Smooth muscle cell (in vitro differentiated cells): ENCODE measurements around the gene PCYT1A. TPM values are rescaled to one million over a fixed set of nuclear protein-coding genes. Genes with fewer than 3 reads are reported as not detected.
A peak's percentile ranks its signal among the peaks of the same experiment; 100 is the strongest.
"Not testable (repeated sequence)": the region's sequence is repeated elsewhere in the genome, so short reads cannot be mapped to it uniquely, and the experiment has no call there.

ENCODE experiments used
- DNase-seq: peaks from one replicate; lab custom pipeline; 2025; ENCODE audit not compliant: unreplicated experiment; lab: John Stamatoyannopoulos, UW
- H2AFZ ChIP-seq: fragments of 200-600 bp; sonication (generic); 2 replicates; pipeline ENCODE4 v1.6.0; 2016; ENCODE audit warnings: antibody characterized with exemption, low read depth, mild to moderate bottlenecking
- H3F3A ChIP-seq: fragments of 200-600 bp; sonication (generic); 2 replicates; pipeline ENCODE4 v1.6.0; 2017; ENCODE audit warnings: antibody characterized with exemption, low read depth
- H3K27ac ChIP-seq: fragments of 200-600 bp; sonication (generic); 2 replicates; pipeline ENCODE4 v1.5.1; 2016; ENCODE audit warnings: low read depth, mild to moderate bottlenecking
- H3K27me3 ChIP-seq: fragments of 200-600 bp; sonication (generic); 2 replicates; pipeline ENCODE4 v1.6.1; 2016; ENCODE audit warnings: low read depth, mild to moderate bottlenecking
- H3K36me3 ChIP-seq: fragments of 200-600 bp; sonication (generic); 2 replicates; pipeline ENCODE4 v1.5.1; 2016; ENCODE audit warnings: low read depth
- H3K4me1 ChIP-seq: fragments of 200-600 bp; sonication (generic); 2 replicates; pipeline ENCODE4 v1.5.1; 2016; ENCODE audit warnings: low read depth
- H3K4me2 ChIP-seq: fragments of 200-600 bp; sonication (generic); 2 replicates; pipeline ENCODE4 v1.6.0; 2016; ENCODE audit warnings: mild to moderate bottlenecking
- H3K4me3 ChIP-seq: fragments of 200-600 bp; sonication (generic); 2 replicates; pipeline ENCODE4 v1.5.1; 2016; ENCODE audit warnings: mild to moderate bottlenecking
- H3K79me2 ChIP-seq: fragments of 200-600 bp; sonication (generic); 2 replicates; pipeline ENCODE4 v1.6.0; 2016; ENCODE audit warnings: low read depth, mild to moderate bottlenecking
- H3K9ac ChIP-seq: fragments of 200-600 bp; sonication (generic); 2 replicates; pipeline ENCODE4 v1.6.0; 2016; ENCODE audit warnings: low read depth
- H3K9me3 ChIP-seq: fragments of 200-600 bp; sonication (generic); replicated peaks from 2 replicates; pipeline ENCODE4 v1.5.1; 2016; ENCODE audit warnings: low read depth
- H4K20me1 ChIP-seq: fragments of 200-600 bp; sonication (generic); 2 replicates; pipeline ENCODE4 v1.6.0; 2016; ENCODE audit warnings: low read depth
- CTCF ChIP-seq: fragments of 200-600 bp; sonication (generic); IDR thresholded peaks from 2 replicates; pipeline ENCODE4 v1.5.1; 2017; ENCODE audit warnings: borderline replicate concordance, mild to moderate bottlenecking, antibody characterized with exemption; ENCODE audit not compliant: insufficient read depth, poor library complexity, severe bottlenecking
- WGBS: methylation state at CpG from one replicate; pipeline ENCODE4 v1.1.7; 2016; ENCODE audit warnings: low lambda C conversion rate; 5-methylcytosine and 5-hydroxymethylcytosine counted together
- polyA plus RNA-seq: library from polyadenylated mRNA; unstranded; fragments of >200 nt; fragmentation: Nextera tagmentation; extraction: Ambion mirVana; gene quantifications from 2 replicates; pipeline ENCODE4 v1.2.1, GENCODE V29; 2016
- total RNA-seq: library from RNA; depleted of rRNA; stranded (reverse); fragments of >200 nt; gene quantifications from 2 replicates; pipeline ENCODE4 v1.2.3, GENCODE V29; 2014

Gene PCYT1A
- total and polyA plus RNA-seq, 2 experiments from 2014 or later: 19.7 to 68.3 TPM

GRCh38 chr3:196208942-196209695, 78.4 kb downstream of the PCYT1A start:
- H2AFZ ChIP-seq: no peak overlapping the region
- no peaks in the 10 kb centered on the region for H3F3A ChIP-seq
- no peak for DNase-seq
- H3K4me1 ChIP-seq: no peaks in the 10 kb centered on the region
- H4K20me1 ChIP-seq: no peaks in the 10 kb centered on the region
- H3K4me2 ChIP-seq: no peak overlapping the region
- no peaks in the 10 kb centered on the region for H3K79me2 ChIP-seq
- no peaks in the 10 kb centered on the region for H3K27me3 ChIP-seq
- no peaks in the 10 kb centered on the region for H3K36me3 ChIP-seq
- no peak overlapping the region for H3K4me3 ChIP-seq
- 95% methylated on average over 24 of the region's 24 CpGs for whole genome bisulfite sequencing
- H3K27ac ChIP-seq: no peak overlapping the region
- H3K9me3 ChIP-seq: no peaks in the 10 kb centered on the region
- H3K9ac ChIP-seq: no peak overlapping the region
- no peak for TF ChIP-seq CTCF

- no peaks in the 10 kb centered on the region for H3K36me3 ChIP-seq
- no peak overlapping the region for H3K27ac ChIP-seq
- no peaks in the 10 kb centered on the region for H3K4me1 ChIP-seq
- DNase-seq: no peak
- TF ChIP-seq CTCF: no peak
- H3K27me3 ChIP-seq: no peaks in the 10 kb centered on the region
- no peaks in the 10 kb centered on the region for H3K9me3 ChIP-seq
- H3K4me2 ChIP-seq: peak overlapping the region; percentile 85
- no peak overlapping the region for H3K9ac ChIP-seq
- no peaks in the 10 kb centered on the region for H3K79me2 ChIP-seq
- H3F3A ChIP-seq: no peaks in the 10 kb centered on the region
- no peak overlapping the region for H2AFZ ChIP-seq
- H3K4me3 ChIP-seq: peak overlapping the region; percentile 52
- no peaks in the 10 kb centered on the region for H4K20me1 ChIP-seq
- 31% methylated on average over 27 of the region's 49 CpGs for WGBS
Observed at GRCh38 chr3:196207833-196208607, 79.5 kb downstream of the PCYT1A start.

- H3K9me3 ChIP-seq: no peaks in the 10 kb centered on the region
- H3K36me3 ChIP-seq: no peaks in the 10 kb centered on the region
- DNase-seq: no peak
- H4K20me1 ChIP-seq: no peaks in the 10 kb centered on the region
- H2AFZ ChIP-seq: peak overlapping the region; percentile 81
- H3K4me2 ChIP-seq: peak overlapping the region; percentile 78
- no peaks in the 10 kb centered on the region for H3F3A ChIP-seq
- H3K4me1 ChIP-seq: no peaks in the 10 kb centered on the region
- H3K4me3 ChIP-seq: peak overlapping the region; percentile 41
- 43% methylated on average over 15 of the region's 70 CpGs for WGBS
- no peak overlapping the region for H3K9ac ChIP-seq
- TF ChIP-seq CTCF: no peak
- no peaks in the 10 kb centered on the region for H3K27me3 ChIP-seq
- no peak overlapping the region for H3K27ac ChIP-seq
- H3K79me2 ChIP-seq: no peaks in the 10 kb centered on the region
Observed at GRCh38 chr3:196207159-196207832, 80.2 kb downstream of the PCYT1A start.

- H3F3A ChIP-seq, H3K27ac ChIP-seq, H3K4me1 ChIP-seq, H3K36me3 ChIP-seq, H4K20me1 ChIP-seq, H3K9ac ChIP-seq, H3K4me2 ChIP-seq, DNase-seq, H3K4me3 ChIP-seq, H3K27me3 ChIP-seq, H3K79me2 ChIP-seq, H2AFZ ChIP-seq, H3K9me3 ChIP-seq: not testable (repeated sequence)
- 90% methylated on average over 9 of the region's 9 CpGs for whole genome bisulfite sequencing
Observed at GRCh38 chr3:196205442-196206205, 81.9 kb downstream of the PCYT1A start.
